Astrocyte of the cerebellum (primary cell): Measurements from ENCODE around the gene PSAPL1.

Experiments used
- DNase-seq: peaks from one replicate; pipeline ENCODE4 v3.0.0-alpha.2; 2011; ENCODE audit warnings: low read depth
- H3K4me3 ChIP-seq: 2 replicates; pipeline ENCODE4 v1.5.1; 2011; ENCODE audit warnings: mild to moderate bottlenecking, low read depth, low read length, moderate library complexity
- CTCF ChIP-seq: IDR thresholded peaks from 2 replicates; pipeline ENCODE4 v1.5.1; 2012; ENCODE audit warnings: low read length, low read depth, moderate library complexity, mild to moderate bottlenecking; ENCODE audit errors: missing control alignments
- in situ Hi-C: cut with HindIII; loops from 2 replicates; pipeline ENCODE4 v1.10.0; 2017; ENCODE audit warnings: low sequenced_read_pairs

The PSAPL1 gene

DNA sequence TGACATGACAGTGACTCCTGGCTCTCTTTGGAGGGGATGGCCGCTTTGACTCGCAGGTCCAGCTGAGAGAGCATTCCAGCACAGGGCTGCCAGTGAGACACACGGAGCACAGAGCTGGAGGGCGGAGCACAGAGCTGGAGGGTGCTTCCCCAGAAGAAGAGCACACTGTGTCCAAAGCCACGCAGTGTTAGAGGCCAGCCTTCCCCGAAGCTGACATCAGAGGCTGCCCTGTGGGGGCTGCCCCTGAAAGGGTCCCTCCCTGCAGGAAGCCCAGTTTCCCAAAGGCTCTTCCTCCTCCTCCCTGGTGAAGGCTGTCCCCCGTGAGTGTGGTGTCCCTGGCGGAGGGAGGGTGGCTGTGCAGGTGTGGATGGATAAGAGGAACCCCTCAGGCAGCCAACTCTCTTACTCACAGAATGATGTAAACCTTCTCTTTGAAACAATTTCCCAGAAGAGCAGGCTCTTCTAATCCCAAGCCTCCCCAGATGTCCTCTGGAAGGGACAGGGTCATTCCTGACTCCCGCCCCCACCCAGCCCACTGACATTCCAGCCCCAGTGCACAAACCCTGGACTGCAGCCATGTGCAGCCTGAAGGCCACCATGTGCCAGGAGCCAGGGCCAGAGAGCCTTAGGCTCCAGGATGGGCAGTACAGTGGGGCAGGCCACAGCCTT, 53.4 kb downstream of the PSAPL1 start:
- no peak for TF ChIP-seq CTCF
- in situ Hi-C loops, result no loop called here
- no peak for DNase-seq
- no peak overlapping the region for H3K4me3 ChIP-seq
